ENCODE results near the gene TRIM3. TPM values are rescaled to one million over a fixed set of nuclear protein-coding genes. Genes with fewer than 3 reads are reported as not detected.

Gene TRIM3
- total RNA-seq, 1 donor from 2014 or later, result 20.6 TPM

- Mint-ChIP-seq H3K36me3 (ENCODE audit: low read depth) (no peaks in the 10 kb centered on the region), H3K9me3 (no peaks in the 10 kb centered on the region), H3K4me3 (no peak overlapping the region), H3K27ac (ENCODE audit: unreplicated experiment) (no peak overlapping the region), H3K4me1 (no peaks in the 10 kb centered on the region), H3K27me3 (ENCODE audit: low read depth) (peaks cover 22% of the 10 kb centered on the region)
- no peak for DNase-seq (ENCODE audit: low read depth, low spot score)
- TF ChIP-seq CTCF (conservative IDR thresholded peaks at IDR 0.05), result no peak
Observed at GRCh38 chr11:6427516-6427915, 46.2 kb downstream of the TRIM3 start.

GRCh38 chr11:6420677-6421076 is 53.1 kb downstream of the TRIM3 start:
- no peaks in the 10 kb centered on the region for H3K36me3 Mint-ChIP-seq (ENCODE audit: low read depth)
- no peak for DNase-seq (ENCODE audit: low read depth, low spot score)
- peak overlapping the region; percentile 6 for H3K4me3 Mint-ChIP-seq
- H3K4me1 Mint-ChIP-seq, result peaks cover 5% of the 10 kb centered on the region
- no peak overlapping the region for H3K27ac Mint-ChIP-seq (ENCODE audit: unreplicated experiment)
- no peaks in the 10 kb centered on the region for H3K9me3 Mint-ChIP-seq
- TF ChIP-seq CTCF (conservative IDR thresholded peaks at IDR 0.05), result no peak
- peaks cover 28% of the 10 kb centered on the region for H3K27me3 Mint-ChIP-seq (ENCODE audit: low read depth)

- peak; percentile 67 for DNase-seq (ENCODE audit: low read depth, low spot score)
- Mint-ChIP-seq H3K36me3 (ENCODE audit: low read depth) (no peaks in the 10 kb centered on the region), H3K27ac (ENCODE audit: unreplicated experiment) (no peak within 1 kb of the TSS), H3K4me3 (peak within 1 kb of the TSS; percentile 87), H3K9me3 (no peaks in the 10 kb centered on the region), H3K4me1 (peaks cover 5% of the 10 kb centered on the region), H3K27me3 (ENCODE audit: low read depth) (peaks cover 17% of the 10 kb centered on the region)
- TF ChIP-seq CTCF (conservative IDR thresholded peaks at IDR 0.05), result peak; percentile 31
Observed at GRCh38 chr11:6419009-6419631, 54.6 kb downstream of the TRIM3 start, which contains the start of gene APBB1. APBB1 (minus strand) TSS chr11:6419094; CDS start chr11:6411347, 7,747 bp downstream.

GRCh38 chr11:6418557-6419008 is 55.2 kb downstream of the TRIM3 start:
- no peak for TF ChIP-seq CTCF (conservative IDR thresholded peaks at IDR 0.05)
- Mint-ChIP-seq H3K27me3 (ENCODE audit: low read depth) (peaks cover 11% of the 10 kb centered on the region), H3K4me3 (no peak overlapping the region), H3K4me1 (peaks cover 5% of the 10 kb centered on the region), H3K27ac (ENCODE audit: unreplicated experiment) (no peak overlapping the region), H3K36me3 (ENCODE audit: low read depth) (no peaks in the 10 kb centered on the region), H3K9me3 (no peaks in the 10 kb centered on the region)
- peak; percentile 52 for DNase-seq (ENCODE audit: low read depth, low spot score)

- Mint-ChIP-seq H3K4me3 (no peak overlapping the region), H3K4me1 (peaks cover 8% of the 10 kb centered on the region), H3K36me3 (ENCODE audit: low read depth) (no peaks in the 10 kb centered on the region), H3K9me3 (no peaks in the 10 kb centered on the region), H3K27me3 (ENCODE audit: low read depth) (peaks cover 7% of the 10 kb centered on the region), H3K27ac (ENCODE audit: unreplicated experiment) (no peak overlapping the region)
- no peak for DNase-seq (ENCODE audit: low read depth, low spot score)
- no peak for TF ChIP-seq CTCF (conservative IDR thresholded peaks at IDR 0.05)
Observed at GRCh38 chr11:6417907-6418556, 55.7 kb downstream of the TRIM3 start.

Measured in neural crest cell (in vitro differentiated cells).